HL-60 (cell line): Measurements from ENCODE around the gene SURF2.

Source experiments
- DNase-seq, 2 experiments: peaks; one replicate each; pipeline ENCODE4 v3.0.0-alpha.2; 2010 to 2020; ENCODE audit warnings: low read depth in 1 of 2, low spot score in 1 of 2
- H3K27ac ChIP-seq: fragments of 250-450 bp; sonication (Bioruptor Pico); replicated peaks from 2 replicates; pipeline ENCODE4 v1.5.1; 2020; ENCODE audit warnings: mild to moderate bottlenecking, moderate library complexity
- H3K27me3 ChIP-seq: fragments of 250-450 bp; sonication (Bioruptor Pico); 2 replicates; pipeline ENCODE4 v1.5.1; 2021; ENCODE audit warnings: mild to moderate bottlenecking, moderate library complexity; ENCODE audit not compliant: insufficient read depth, poor library complexity, severe bottlenecking
- H3K4me3 ChIP-seq: replicated peaks from 2 replicates; pipeline ENCODE4 v1.5.1; 2011; ENCODE audit warnings: mild to moderate bottlenecking, control low read depth, low read length; ENCODE audit not compliant: insufficient read depth
- GABPA ChIP-seq: IDR thresholded peaks from 2 replicates; pipeline ENCODE4 v1.6.1; 2012; ENCODE audit warnings: low read depth
- POLR2AphosphoS5 ChIP-seq: IDR thresholded peaks from 2 replicates; pipeline ENCODE4 v1.6.1; 2012; ENCODE audit warnings: low read depth
- REST ChIP-seq: IDR thresholded peaks from 2 replicates; pipeline ENCODE4 v1.6.1; 2012; ENCODE audit warnings: low read depth; ENCODE audit not compliant: insufficient replicate concordance
- SPI1 ChIP-seq: IDR thresholded peaks from 2 replicates; pipeline ENCODE4 v1.6.1; 2012; ENCODE audit warnings: low read depth, mild to moderate bottlenecking, borderline replicate concordance
- TF ChIP-seq, protein P1 (sequence below): IDR thresholded peaks from one replicate; pipeline ENCODE4 v1.5.1; 2011; ENCODE audit warnings: low read length, control low read depth, inconsistent platforms; ENCODE audit not compliant: insufficient read depth

The SURF2 gene

GRCh38 chr9:133357656-133358055 is 1.3 kb downstream of the SURF2 start:
- Histone ChIP-seq H3K27me3 (no peaks in the 10 kb centered on the region), H3K4me3 (no peak overlapping the region), H3K27ac (no peak overlapping the region)
- no peak for DNase-seq
- TF ChIP-seq POLR2AphosphoS5 (no peak), GABPA (no peak)

- Histone ChIP-seq H3K27me3 (no peaks in the 10 kb centered on the region), H3K4me3 (no peak overlapping the region), H3K27ac (no peak overlapping the region)
- no peak for DNase-seq
- TF ChIP-seq, protein P1, sequence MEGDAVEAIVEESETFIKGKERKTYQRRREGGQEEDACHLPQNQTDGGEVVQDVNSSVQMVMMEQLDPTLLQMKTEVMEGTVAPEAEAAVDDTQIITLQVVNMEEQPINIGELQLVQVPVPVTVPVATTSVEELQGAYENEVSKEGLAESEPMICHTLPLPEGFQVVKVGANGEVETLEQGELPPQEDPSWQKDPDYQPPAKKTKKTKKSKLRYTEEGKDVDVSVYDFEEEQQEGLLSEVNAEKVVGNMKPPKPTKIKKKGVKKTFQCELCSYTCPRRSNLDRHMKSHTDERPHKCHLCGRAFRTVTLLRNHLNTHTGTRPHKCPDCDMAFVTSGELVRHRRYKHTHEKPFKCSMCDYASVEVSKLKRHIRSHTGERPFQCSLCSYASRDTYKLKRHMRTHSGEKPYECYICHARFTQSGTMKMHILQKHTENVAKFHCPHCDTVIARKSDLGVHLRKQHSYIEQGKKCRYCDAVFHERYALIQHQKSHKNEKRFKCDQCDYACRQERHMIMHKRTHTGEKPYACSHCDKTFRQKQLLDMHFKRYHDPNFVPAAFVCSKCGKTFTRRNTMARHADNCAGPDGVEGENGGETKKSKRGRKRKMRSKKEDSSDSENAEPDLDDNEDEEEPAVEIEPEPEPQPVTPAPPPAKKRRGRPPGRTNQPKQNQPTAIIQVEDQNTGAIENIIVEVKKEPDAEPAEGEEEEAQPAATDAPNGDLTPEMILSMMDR, result peak; percentile 10
- TF ChIP-seq POLR2AphosphoS5, result peak; percentile 29; the same call in 1 of the 2 replicates
- TF ChIP-seq REST, result no peak
- TF ChIP-seq GABPA, result no peak
- TF ChIP-seq SPI1, result no peak
These were observed 3.2 kb downstream of the SURF2 start for GRCh38 chr9:133359399-133360175.

DNA sequence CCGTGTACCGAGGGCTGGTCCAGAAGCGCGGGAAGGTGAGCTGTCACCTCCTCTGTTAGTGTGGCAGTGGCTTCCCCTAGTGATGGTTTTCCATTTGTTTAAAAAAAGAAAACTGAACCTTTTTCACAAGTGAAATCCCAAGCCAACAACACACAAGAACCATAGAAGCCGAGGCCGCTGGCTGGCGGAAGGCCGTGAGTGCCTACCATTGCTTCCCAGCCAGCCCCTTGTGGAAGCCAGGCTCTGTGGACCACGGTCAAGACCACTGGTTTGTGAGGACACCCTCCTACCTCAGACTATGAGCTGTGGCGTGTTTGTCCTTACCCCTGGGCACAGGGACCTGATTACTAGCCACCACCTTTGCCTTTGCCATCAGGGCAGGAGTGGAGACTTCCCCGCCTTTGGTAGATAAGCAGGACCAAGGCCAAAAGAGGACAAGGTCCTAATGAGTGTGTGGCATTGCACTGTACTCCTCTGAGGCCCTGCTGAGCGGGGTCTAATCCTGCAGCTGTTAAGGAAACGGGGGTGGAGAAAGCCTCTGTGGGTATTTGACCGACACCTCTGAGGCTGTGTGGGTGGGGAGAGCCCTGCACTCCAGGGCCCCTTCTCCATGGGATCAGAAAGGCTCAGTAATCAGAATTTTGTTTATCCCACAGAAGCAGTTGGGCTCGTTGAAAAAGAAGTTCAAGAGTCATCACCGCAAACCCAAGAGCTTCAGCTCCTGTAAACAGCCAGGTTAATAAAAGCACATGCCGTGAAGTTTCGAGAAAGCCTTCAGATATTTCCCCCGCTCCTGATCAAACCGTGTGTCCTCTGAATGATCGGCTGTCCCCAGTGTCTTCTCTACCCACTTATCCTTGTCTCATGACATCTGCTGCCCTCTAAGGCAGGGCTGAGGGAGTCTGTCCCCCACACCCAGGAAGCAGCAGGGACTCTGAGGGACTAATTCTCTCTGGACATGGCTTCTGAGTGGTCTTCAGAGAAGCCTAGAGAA is 4.3 kb downstream of the SURF2 start:
- H3K27ac ChIP-seq, result no peak overlapping the region
- H3K27me3 ChIP-seq, result no peaks in the 10 kb centered on the region
- H3K4me3 ChIP-seq, result no peak overlapping the region
- DNase-seq, result no peak
- no peak for TF ChIP-seq REST
- no peak for TF ChIP-seq GABPA
- no peak for TF ChIP-seq SPI1

GRCh38 chr9:133361507-133362092 is 5.2 kb downstream of the SURF2 start:
- H3K27me3 ChIP-seq, result no peaks in the 10 kb centered on the region
- TF ChIP-seq, protein P1, result no peak
- TF ChIP-seq POLR2AphosphoS5 (no peak; the same call in 1 of the 2 replicates), SPI1 (no peak), GABPA (no peak), REST (no peak)
- no peak overlapping the region for H3K4me3 ChIP-seq
- no peak for DNase-seq
- no peak overlapping the region for H3K27ac ChIP-seq
